OCI-LY1 (cell line): ENCODE measurements around the gene NFIX.

Experiments used
- H2AFZ ChIP-seq: fragments of 200-600 bp; sonication (generic), shearing (Covaris generic); 2 replicates; pipeline ENCODE4 v1.6.0; 2014; ENCODE audit warnings: antibody characterized with exemption, mild to moderate bottlenecking, low read length
- H3F3A ChIP-seq: fragments of 200-600 bp; sonication (generic), shearing (Covaris generic); 2 replicates; pipeline ENCODE4 v1.6.0; 2014; ENCODE audit warnings: mild to moderate bottlenecking, antibody characterized with exemption, low read length, moderate library complexity; ENCODE audit not compliant: insufficient read depth
- H3K27ac ChIP-seq: fragments of 200-600 bp; sonication (generic); 2 replicates; pipeline ENCODE4 v1.5.1; 2014; ENCODE audit warnings: low read length, mixed run types, mild to moderate bottlenecking, low read depth; ENCODE audit not compliant: poor library complexity, severe bottlenecking
- H3K27me3 ChIP-seq: fragments of 200-600 bp; sonication (generic); 2 replicates; pipeline ENCODE4 v1.6.0; 2014; ENCODE audit warnings: antibody characterized with exemption, mild to moderate bottlenecking, low read length, moderate library complexity; ENCODE audit not compliant: insufficient read depth
- H3K36me3 ChIP-seq: fragments of 200-600 bp; sonication (generic); 2 replicates; pipeline ENCODE4 v1.6.1; 2014; ENCODE audit warnings: mild to moderate bottlenecking, antibody characterized with exemption, low read length, moderate library complexity, mixed read lengths; ENCODE audit not compliant: insufficient read depth
- H3K4me1 ChIP-seq: fragments of 200-600 bp; sonication (generic); 2 replicates; pipeline ENCODE4 v1.5.1; 2014; ENCODE audit warnings: mild to moderate bottlenecking, low read length, moderate library complexity; ENCODE audit not compliant: insufficient read depth, severe bottlenecking
- H3K4me2 ChIP-seq: fragments of 200-600 bp; sonication (generic), shearing (Covaris generic); 2 replicates; pipeline ENCODE4 v1.6.1; 2014; ENCODE audit warnings: low read length
- H3K4me3 ChIP-seq: fragments of 200-600 bp; sonication (generic); 2 replicates; pipeline ENCODE4 v1.5.1; 2014; ENCODE audit warnings: low read length, low read depth, mild to moderate bottlenecking, mixed read lengths; ENCODE audit not compliant: poor library complexity, severe bottlenecking
- H3K79me2 ChIP-seq: fragments of 200-600 bp; shearing (Covaris generic); 2 replicates; pipeline ENCODE4 v1.6.1; 2016; ENCODE audit warnings: mixed run types, low read length, mixed read lengths; ENCODE audit not compliant: insufficient read depth
- H3K9ac ChIP-seq: fragments of 200-600 bp; sonication (generic), shearing (Covaris generic); 2 replicates; pipeline ENCODE4 v1.6.1; 2014; ENCODE audit warnings: mild to moderate bottlenecking, low read length, mixed read lengths
- H3K9me2 ChIP-seq: fragments of 200-600 bp; sonication (generic), shearing (Covaris generic); 2 replicates; pipeline ENCODE4 v1.6.1; 2014; ENCODE audit warnings: low read depth, mild to moderate bottlenecking, low read length, mixed read lengths
- H3K9me3 ChIP-seq: fragments of 200-600 bp; shearing (Covaris generic); 2 replicates; pipeline ENCODE4 v1.6.1; 2014; ENCODE audit warnings: low read length, mixed read lengths
- H4K20me1 ChIP-seq: fragments of 200-600 bp; sonication (generic), shearing (Covaris generic); 2 replicates; pipeline ENCODE4 v1.6.0; 2016; ENCODE audit warnings: mild to moderate bottlenecking, low read length; ENCODE audit not compliant: insufficient read depth
- CTCF ChIP-seq: fragments of 200-600 bp; sonication (generic), shearing (Covaris generic); IDR thresholded peaks from 2 replicates; pipeline ENCODE4 v1.5.1; 2017; ENCODE audit warnings: mild to moderate bottlenecking, antibody characterized with exemption, low read length, moderate library complexity, mixed read lengths
- EZH2 ChIP-seq: fragments of 200-600 bp; sonication (generic), shearing (Covaris generic); IDR thresholded peaks from 2 replicates; pipeline ENCODE4 v1.8.0; 2017; ENCODE audit warnings: borderline replicate concordance, mixed run types, mild to moderate bottlenecking, antibody characterized with exemption, low read length, moderate library complexity, mixed read lengths

NFIX gene

GRCh38 chr19:12946731-12947496 is 48.4 kb upstream of the NFIX start:
- peaks cover 87% of the 10 kb centered on the region for H3K36me3 ChIP-seq
- H3K27ac ChIP-seq = peak overlapping the region; percentile 65
- H3K79me2 ChIP-seq = peaks cover 18% of the 10 kb centered on the region
- H3K4me1 ChIP-seq = peaks cover 41% of the 10 kb centered on the region
- H3F3A ChIP-seq = peaks cover 8% of the 10 kb centered on the region
- no peak overlapping the region for H2AFZ ChIP-seq
- TF ChIP-seq EZH2 = no peak
- TF ChIP-seq CTCF = no peak
- H3K4me3 ChIP-seq = peak overlapping the region; percentile 97
- no peaks in the 10 kb centered on the region for H3K9me2 ChIP-seq
- H3K9me3 ChIP-seq = no peaks in the 10 kb centered on the region
- H3K9ac ChIP-seq = peak overlapping the region; percentile 99
- no peaks in the 10 kb centered on the region for H4K20me1 ChIP-seq
- H3K27me3 ChIP-seq = no peaks in the 10 kb centered on the region
- peak overlapping the region; percentile 90 for H3K4me2 ChIP-seq

- H3K27me3 ChIP-seq = no peaks in the 10 kb centered on the region
- no peaks in the 10 kb centered on the region for H4K20me1 ChIP-seq
- no peak overlapping the region for H2AFZ ChIP-seq
- no peaks in the 10 kb centered on the region for H3K9me3 ChIP-seq
- peaks cover 8% of the 10 kb centered on the region for H3F3A ChIP-seq
- no peak for TF ChIP-seq CTCF
- TF ChIP-seq EZH2 = no peak
- peak overlapping the region; percentile 99 for H3K9ac ChIP-seq
- H3K4me1 ChIP-seq = peaks cover 37% of the 10 kb centered on the region
- H3K36me3 ChIP-seq = peaks cover 86% of the 10 kb centered on the region
- H3K4me3 ChIP-seq = peak overlapping the region; percentile 97
- H3K79me2 ChIP-seq = peaks cover 18% of the 10 kb centered on the region
- no peaks in the 10 kb centered on the region for H3K9me2 ChIP-seq
- no peak overlapping the region for H3K27ac ChIP-seq
- peak overlapping the region; percentile 90 for H3K4me2 ChIP-seq
Measured at GRCh38 chr19:12947702-12948611, 47.3 kb upstream of the NFIX start.

GRCh38 chr19:12948612-12949362 is 46.5 kb upstream of the NFIX start:
- Histone ChIP-seq H3K79me2 (peaks cover 18% of the 10 kb centered on the region), H3F3A (peaks cover 8% of the 10 kb centered on the region), H3K4me3 (no peak overlapping the region), H3K9me2 (no peaks in the 10 kb centered on the region), H3K9ac (no peak overlapping the region), H4K20me1 (no peaks in the 10 kb centered on the region), H2AFZ (no peak overlapping the region), H3K27me3 (no peaks in the 10 kb centered on the region), H3K4me2 (no peak overlapping the region), H3K9me3 (no peaks in the 10 kb centered on the region), H3K36me3 (peaks cover 85% of the 10 kb centered on the region), H3K27ac (no peak overlapping the region), H3K4me1 (peaks cover 32% of the 10 kb centered on the region)
- TF ChIP-seq CTCF = no peak
